Adipose tissue (tissue), 3 donors: Measurements from ENCODE around the gene BNIP5. TPM values are rescaled to one million over a fixed set of nuclear protein-coding genes. Genes with fewer than 3 reads are reported as not detected.

Experiments used
- H3K27ac ChIP-seq: one replicate; pipeline ENCODE4 v1.5.1; 2013; ENCODE audit warnings: low read depth, low read length
- WGBS, 3 donors: extraction: QIAGEN DNeasy Blood & Tissue Kit; methylation state at CpG; one replicate each; pipeline ENCODE4 v1.1.7; 2013; 5-methylcytosine and 5-hydroxymethylcytosine counted together
- polyA plus RNA-seq, 3 donors: library from polyadenylated mRNA; stranded (reverse); fragments of 200-250 nt; gene quantifications; one replicate each; pipeline ENCODE4 v1.2.3, GENCODE V29; 2013
- donor health status: healthy with polysubstance abuse.
- donor health status: Bipolar disorder and iron deficiency.
- donor health status: healthy.

Gene BNIP5
- polyA plus RNA-seq = under 1 TPM in 2 of 3 donors, not detected in 1; 0.07 to 0.51 TPM

GRCh38 chr6:36336779-36337241 is at the start of gene BNIP5:
Gene BNIP5 (minus strand): TSS chr6:36336888. CDS start chr6:36330690, 6,198 bp downstream.
- 66 to 70% (median 68%) methylated on average over 3 of the region's 3 CpGs for WGBS, 3 donors
- no peak within 1 kb of the TSS for H3K27ac ChIP-seq

GRCh38 chr6:36384095-36384494 is 47.4 kb upstream of the BNIP5 start:
- 70 to 78% (median 75%) methylated on average over 2 of the region's 2 CpGs for WGBS, 3 donors
- H3K27ac ChIP-seq = no peak overlapping the region

- no peak overlapping the region for H3K27ac ChIP-seq
- WGBS, 3 donors = 75 to 85% (median 81%) methylated on average over 2 of the region's 2 CpGs
Measured at GRCh38 chr6:36383606-36384005, 46.9 kb upstream of the BNIP5 start.

- 63 to 77% (median 73%) methylated on average over 4 of the region's 4 CpGs for WGBS, 3 donors
- H3K27ac ChIP-seq = no peak overlapping the region
Measured at GRCh38 chr6:36382976-36383375, 46.3 kb upstream of the BNIP5 start.

- 83 to 86% (median 84%) methylated on average over 9 of the region's 9 CpGs for WGBS, 3 donors
- H3K27ac ChIP-seq = no peak overlapping the region
Measured at GRCh38 chr6:36381502-36382389, 45.1 kb upstream of the BNIP5 start.

GRCh38 chr6:36380166-36380565 is 43.5 kb upstream of the BNIP5 start:
- WGBS, 3 donors = 91 to 97% (median 94%) methylated on average over 4 of the region's 4 CpGs
- no peak overlapping the region for H3K27ac ChIP-seq

- 94% methylated on average over 10 of the region's 10 CpGs for WGBS, 3 donors
Measured at GRCh38 chr6:36378936-36379335, 42.2 kb upstream of the BNIP5 start.

GRCh38 chr6:36378243-36378920 is 41.7 kb upstream of the BNIP5 start:
- 85 to 91% (median 88%) methylated on average over 4 of the region's 4 CpGs for WGBS, 3 donors
- H3K27ac ChIP-seq = no peak overlapping the region

More at GRCh38 chr6:36378936-36379335, 42.2 kb upstream of the BNIP5 start:
- H3K27ac ChIP-seq = no peak overlapping the region

GRCh38 chr6:36377594-36377993 is 40.9 kb upstream of the BNIP5 start:
- 58 to 76% (median 70%) methylated on average over 5 of the region's 5 CpGs for WGBS, 3 donors

GRCh38 chr6:36376742-36377141 is 40.1 kb upstream of the BNIP5 start:
- H3K27ac ChIP-seq = no peak overlapping the region
- WGBS, 3 donors = 95 to 98% (median 95%) methylated on average over 8 of the region's 8 CpGs

More at GRCh38 chr6:36377594-36377993, 40.9 kb upstream of the BNIP5 start:
- no peak overlapping the region for H3K27ac ChIP-seq

- no peak overlapping the region for H3K27ac ChIP-seq
- 87 to 98% (median 94%) methylated on average over 8 of the region's 8 CpGs for WGBS, 3 donors
Measured at GRCh38 chr6:36376183-36376582, 39.5 kb upstream of the BNIP5 start.

GRCh38 chr6:36375644-36376155 is 39.0 kb upstream of the BNIP5 start:
- no peak overlapping the region for H3K27ac ChIP-seq
- 95 to 96% (median 95%) methylated on average over 20 of the region's 20 CpGs for WGBS, 3 donors

GRCh38 chr6:36374972-36375371 is 38.3 kb upstream of the BNIP5 start:
- WGBS, 3 donors = 76 to 92% (median 82%) methylated on average over 8 of the region's 8 CpGs
- H3K27ac ChIP-seq = no peak overlapping the region

- no peak overlapping the region for H3K27ac ChIP-seq
- WGBS, 3 donors = 89 to 95% (median 95%) methylated on average over 4 of the region's 4 CpGs
Measured at GRCh38 chr6:36374194-36374593, 37.5 kb upstream of the BNIP5 start.

GRCh38 chr6:36373368-36374019 is 36.8 kb upstream of the BNIP5 start:
- no peak overlapping the region for H3K27ac ChIP-seq
- WGBS, 3 donors = 38 to 60% (median 58%) methylated on average over 15 of the region's 15 CpGs

GRCh38 chr6:36372088-36372487 is 35.4 kb upstream of the BNIP5 start:
- 89 to 96% (median 94%) methylated on average over 6 of the region's 6 CpGs for WGBS, 3 donors
- no peak overlapping the region for H3K27ac ChIP-seq

- H3K27ac ChIP-seq = no peak overlapping the region
- 84 to 96% (median 96%) methylated on average over 9 of the region's 9 CpGs for WGBS, 3 donors
Measured at GRCh38 chr6:36371211-36371610, 34.5 kb upstream of the BNIP5 start.

GRCh38 chr6:36370638-36371037 is 34.0 kb upstream of the BNIP5 start:
- WGBS, 3 donors = 96 to 100% (median 97%) methylated on average over 2 of the region's 2 CpGs
- no peak overlapping the region for H3K27ac ChIP-seq
